ENCODE data around the gene PURB. TPM values are rescaled to one million over a fixed set of nuclear protein-coding genes. Genes with fewer than 3 reads are reported as not detected.
"Not testable (repeated sequence)": the region's sequence is repeated elsewhere in the genome, so short reads cannot be mapped to it uniquely, and the experiment has no call there.

The PURB gene
- total RNA-seq, 4 donors from 2014 or later: 13.1 to 26.2 (median 20.4) TPM

DNA sequence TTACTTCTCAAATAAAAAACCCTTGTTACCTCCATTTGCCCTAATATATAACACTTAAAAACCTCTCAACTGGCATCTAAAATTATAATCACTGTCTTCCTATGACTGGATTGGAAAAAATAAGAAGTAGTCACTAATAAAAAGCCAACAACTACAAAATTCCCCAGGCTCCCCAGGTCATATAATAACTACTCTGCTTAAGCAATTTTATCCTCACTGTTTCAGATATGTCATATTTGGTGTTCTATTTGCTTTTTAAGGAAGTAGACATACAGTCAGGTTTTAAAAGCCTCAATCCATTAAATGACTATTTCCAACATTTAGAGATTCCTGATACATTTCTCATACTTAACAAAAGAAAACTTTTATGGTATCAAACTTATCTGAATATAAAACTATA lies 39.9 kb downstream of the PURB start:
- Histone ChIP-seq H3K9me3 (no peaks in the 10 kb centered on the region), H3K36me3 (peaks cover 0 to 5% (median 2%) of the 10 kb centered on the region in 4 donors), H3K4me1 (peaks cover 10 to 42% (median 22%) of the 10 kb centered on the region in 4 donors), H3K27me3 (no peaks in the 10 kb centered on the region), H3K27ac (peak overlapping the region in 3 of 4 donors; percentile 95 to 98 (median 95)), H3K4me3 (no peak overlapping the region)
- TF ChIP-seq, protein P1, sequence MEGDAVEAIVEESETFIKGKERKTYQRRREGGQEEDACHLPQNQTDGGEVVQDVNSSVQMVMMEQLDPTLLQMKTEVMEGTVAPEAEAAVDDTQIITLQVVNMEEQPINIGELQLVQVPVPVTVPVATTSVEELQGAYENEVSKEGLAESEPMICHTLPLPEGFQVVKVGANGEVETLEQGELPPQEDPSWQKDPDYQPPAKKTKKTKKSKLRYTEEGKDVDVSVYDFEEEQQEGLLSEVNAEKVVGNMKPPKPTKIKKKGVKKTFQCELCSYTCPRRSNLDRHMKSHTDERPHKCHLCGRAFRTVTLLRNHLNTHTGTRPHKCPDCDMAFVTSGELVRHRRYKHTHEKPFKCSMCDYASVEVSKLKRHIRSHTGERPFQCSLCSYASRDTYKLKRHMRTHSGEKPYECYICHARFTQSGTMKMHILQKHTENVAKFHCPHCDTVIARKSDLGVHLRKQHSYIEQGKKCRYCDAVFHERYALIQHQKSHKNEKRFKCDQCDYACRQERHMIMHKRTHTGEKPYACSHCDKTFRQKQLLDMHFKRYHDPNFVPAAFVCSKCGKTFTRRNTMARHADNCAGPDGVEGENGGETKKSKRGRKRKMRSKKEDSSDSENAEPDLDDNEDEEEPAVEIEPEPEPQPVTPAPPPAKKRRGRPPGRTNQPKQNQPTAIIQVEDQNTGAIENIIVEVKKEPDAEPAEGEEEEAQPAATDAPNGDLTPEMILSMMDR (IDR thresholded peaks at IDR 0.05): no peak
- TF ChIP-seq POLR2A (IDR thresholded peaks at IDR 0.05) (no peak), POLR2AphosphoS5 (IDR thresholded peaks at IDR 0.05) (no peak), EP300 (IDR thresholded peaks at IDR 0.05; ENCODE audit: low read depth) (no peak)
- no peak for DNase-seq
- in situ Hi-C loops (cut with MboI; ENCODE audit: low pct_ligation_motif_present in 1 of 4, low pct_unique_long_range_greater_than_20kb in 1 of 4, low sequenced_read_pairs in 3 of 4) (loop anchor here (10.0 to 25.0 kb wide), 4 partner anchors 51 to 261 kb away; partner anchors contain the start of genes TMED4 (in 3 of the 4) and PPIA (in 1 of the 4)), intact Hi-C loops (cut with DNase I; ENCODE audit: low total_unique reads) (loop anchor here (5.0 kb wide), 1 partner anchor 263 kb away; the partner anchor contains the start of gene TMED4)

DNA sequence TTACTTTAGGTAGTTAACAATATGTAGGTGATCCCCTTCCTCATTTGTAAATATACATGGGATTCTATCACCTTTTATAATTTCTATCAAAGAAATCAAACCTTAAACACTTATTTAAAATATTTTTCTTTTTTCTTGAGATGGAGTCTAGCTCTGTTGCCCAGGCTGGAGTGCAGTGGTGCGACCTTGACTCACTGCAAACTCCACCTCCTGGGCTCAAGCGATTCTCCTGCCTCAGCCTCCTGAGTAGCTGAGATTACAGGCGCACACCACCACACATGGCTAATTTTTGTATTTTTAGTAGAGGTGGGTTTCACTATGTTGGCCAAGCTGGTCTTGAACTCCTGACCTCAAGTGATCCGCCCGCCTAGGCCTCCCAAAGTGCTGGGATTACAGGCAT lies 41.9 kb downstream of the PURB start:
- H3K27me3 ChIP-seq; H3K4me3 ChIP-seq; intact Hi-C loops (cut with DNase I; ENCODE audit: low total_unique reads); H3K27ac ChIP-seq; DNase-seq; H3K9me3 ChIP-seq: not testable (repeated sequence)
- in situ Hi-C loops (cut with MboI; ENCODE audit: low pct_ligation_motif_present in 1 of 4, low pct_unique_long_range_greater_than_20kb in 1 of 4, low sequenced_read_pairs in 3 of 4): loop anchor here (10.0 to 25.0 kb wide), 4 partner anchors 49 to 259 kb away; partner anchors contain the start of genes TMED4 (in 3 of the 4) and PPIA (in 1 of the 4)
- WGBS, 2 donors (ENCODE audit: low coverage in 1 of 2): 100% methylated on average over 5 of the region's 5 CpGs
- peaks cover 0 to 22% (median 5%) of the 10 kb centered on the region in 4 donors for H3K36me3 ChIP-seq
- H3K4me1 ChIP-seq: peaks cover 10 to 35% (median 20%) of the 10 kb centered on the region in 4 donors

DNA sequence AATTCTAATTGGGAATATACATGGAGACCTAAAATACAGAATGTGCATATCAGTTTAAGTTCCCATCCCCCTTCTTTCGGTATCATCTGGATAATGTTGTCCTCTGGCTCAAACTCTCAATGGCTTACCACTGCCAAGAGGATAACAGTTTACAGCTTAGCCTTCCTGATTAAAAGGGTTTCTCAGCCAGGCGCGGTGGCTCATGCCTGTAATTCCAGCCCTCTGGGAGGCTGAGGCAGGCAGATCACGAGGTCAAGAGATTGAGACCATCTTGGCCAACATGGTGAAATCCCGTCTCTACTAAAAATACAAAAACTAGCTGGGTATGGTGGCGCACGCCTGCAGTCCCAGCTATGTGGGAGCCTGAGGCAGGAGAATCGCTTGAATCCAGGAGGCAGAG lies 42.7 kb downstream of the PURB start:
- H3K9me3 ChIP-seq; intact Hi-C loops (cut with DNase I; ENCODE audit: low total_unique reads); H3K4me3 ChIP-seq; DNase-seq; H3K27me3 ChIP-seq: not testable (repeated sequence)
- H3K4me1 ChIP-seq: peaks cover 10 to 35% (median 20%) of the 10 kb centered on the region in 4 donors
- H3K27ac ChIP-seq: peak overlapping the region in 3 of 4 donors; percentile 17 to 19 (median 18)
- peaks cover 0 to 22% (median 5%) of the 10 kb centered on the region in 4 donors for H3K36me3 ChIP-seq
- peak in 1 of 3 donors; percentile 13 for TF ChIP-seq POLR2AphosphoS5 (IDR thresholded peaks at IDR 0.05)
- in situ Hi-C loops (cut with MboI; ENCODE audit: low pct_ligation_motif_present in 1 of 4, low pct_unique_long_range_greater_than_20kb in 1 of 4, low sequenced_read_pairs in 3 of 4): loop anchor here (10.0 to 25.0 kb wide), 4 partner anchors 48 to 258 kb away; partner anchors contain the start of genes TMED4 (in 3 of the 4) and PPIA (in 1 of the 4)
- WGBS, 2 donors (ENCODE audit: low coverage in 1 of 2): 76 to 86% methylated on average over 1 to 8 of the region's 8 CpGs

DNA sequence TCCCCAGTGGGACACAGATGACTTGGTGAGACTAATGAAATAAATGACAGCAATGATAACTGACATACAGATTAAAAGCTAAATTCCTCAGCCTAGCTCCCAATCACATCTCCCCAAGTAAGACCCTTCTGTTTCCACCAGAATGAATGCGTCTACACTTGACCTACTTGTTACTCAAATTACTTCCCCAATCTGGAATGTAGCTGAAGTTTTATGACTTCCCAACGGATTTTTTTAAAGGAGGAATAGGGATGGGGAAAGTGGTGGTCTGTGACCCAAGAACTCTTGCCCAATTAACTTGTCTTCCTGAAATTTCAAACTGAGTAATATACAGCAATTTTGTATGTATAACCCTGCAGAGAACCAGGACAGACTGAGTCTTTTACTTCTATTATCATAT lies 46.6 kb downstream of the PURB start:
- WGBS, 2 donors (ENCODE audit: low coverage in 1 of 2): 34 to 41% methylated on average over 2 of the region's 2 CpGs
- H3K9me3 ChIP-seq: no peaks in the 10 kb centered on the region
- no peak for DNase-seq
- H3K27ac ChIP-seq: no peak overlapping the region
- intact Hi-C loops (cut with DNase I; ENCODE audit: low total_unique reads): no loop called here
- H3K4me3 ChIP-seq: no peak overlapping the region
- H3K27me3 ChIP-seq: no peaks in the 10 kb centered on the region
- no peak for TF ChIP-seq POLR2A (IDR thresholded peaks at IDR 0.05)
- TF ChIP-seq, protein P1 (IDR thresholded peaks at IDR 0.05): no peak
- no peak for TF ChIP-seq POLR2AphosphoS5 (IDR thresholded peaks at IDR 0.05)
- no peak for TF ChIP-seq EP300 (IDR thresholded peaks at IDR 0.05; ENCODE audit: low read depth)
- peaks cover 0 to 42% (median 15%) of the 10 kb centered on the region in 4 donors for H3K36me3 ChIP-seq
- H3K4me1 ChIP-seq: peaks cover 0 to 10% (median 2%) of the 10 kb centered on the region in 4 donors
- in situ Hi-C loops (cut with MboI; ENCODE audit: low pct_ligation_motif_present in 1 of 4, low pct_unique_long_range_greater_than_20kb in 1 of 4, low sequenced_read_pairs in 3 of 4): loop anchor here in 2 of 4 donors (25.0 kb wide), 1 partner anchor 251 kb away; the partner anchor contains the start of gene TMED4 (in 2 of the 2)

DNA sequence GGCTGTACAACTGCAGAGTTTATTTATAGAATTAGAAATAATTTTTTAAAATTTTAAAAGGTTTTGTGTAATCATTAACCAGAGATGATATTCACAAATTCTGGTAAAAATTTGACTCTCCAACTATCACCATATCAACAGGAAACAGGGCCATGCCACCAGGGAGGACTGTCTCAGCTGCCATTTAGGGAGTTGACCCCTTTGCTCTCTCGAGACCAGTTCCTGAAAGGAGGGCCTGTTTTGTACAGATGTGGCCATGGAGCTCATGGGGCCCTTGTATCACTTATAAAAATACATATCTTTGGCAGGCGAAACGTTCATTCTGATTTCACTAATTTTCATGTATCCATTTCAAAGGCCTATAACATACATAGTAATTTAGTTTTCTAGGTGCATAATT lies 57.8 kb downstream of the PURB start:
- no peaks in the 10 kb centered on the region for H3K4me1 ChIP-seq
- no peaks in the 10 kb centered on the region for H3K27me3 ChIP-seq
- intact Hi-C loops (cut with DNase I; ENCODE audit: low total_unique reads) (no loop called here), in situ Hi-C loops (cut with MboI; ENCODE audit: low pct_ligation_motif_present in 1 of 4, low pct_unique_long_range_greater_than_20kb in 1 of 4, low sequenced_read_pairs in 3 of 4) (loop anchor here in 2 of 4 donors (25.0 kb wide), 1 partner anchor 240 kb away; the partner anchor contains the start of gene TMED4 (in 2 of the 2))
- WGBS, 2 donors (ENCODE audit: low coverage in 1 of 2): 81% methylated on average over 3 of the region's 3 CpGs
- no peaks in the 10 kb centered on the region for H3K9me3 ChIP-seq
- peaks cover 0 to 36% (median 11%) of the 10 kb centered on the region in 4 donors for H3K36me3 ChIP-seq
- H3K4me3 ChIP-seq: no peak overlapping the region
- no peak for DNase-seq
- TF ChIP-seq EP300 (IDR thresholded peaks at IDR 0.05; ENCODE audit: low read depth) (no peak), POLR2A (IDR thresholded peaks at IDR 0.05) (no peak), POLR2AphosphoS5 (IDR thresholded peaks at IDR 0.05) (no peak)
- TF ChIP-seq, protein P1 (IDR thresholded peaks at IDR 0.05): no peak
- no peak overlapping the region for H3K27ac ChIP-seq

Other genes starting within 250 kb of the PURB start
- gene ZMIZ2, start 136.7 kb downstream of the PURB start, total RNA-seq: 10 to 100 TPM; 40.6 to 92.7 (median 69.3) TPM
- 1,000 to 10,000 TPM in 1 of 4 donors, 100 to 1,000 TPM in 3; 631 to 1,290 (median 820) TPM for gene PPIA, start 88.8 kb downstream of the PURB start, total RNA-seq
- 100 to 1,000 TPM in 3 of 4 donors, 10 to 100 TPM in 1; 99.6 to 418 (median 115) TPM for gene H2AZ2, start 37.4 kb downstream of the PURB start, total RNA-seq
- gene MYO1G, start 93.5 kb upstream of the PURB start, total RNA-seq: 1 to 10 TPM; 2.5 to 8.3 (median 6.4) TPM
- gene CCM2, start 114.7 kb upstream of the PURB start, total RNA-seq: 10 to 100 TPM; 40.4 to 76.4 (median 47.8) TPM
- 1 to 10 TPM; 1.1 to 5.2 (median 2.0) TPM for gene NACAD, start 203.4 kb upstream of the PURB start, total RNA-seq
- gene TBRG4, start 226.2 kb upstream of the PURB start, total RNA-seq: 100 to 1,000 TPM in 3 of 4 donors, 10 to 100 TPM in 1; 83.4 to 140 (median 105) TPM

Data from transverse colon (tissue), 4 donors.